Esophagus muscularis mucosa (tissue), 3 donors: ENCODE data around the gene UST.

Experiments
- POLR2A ChIP-seq: fragments of 450-650 bp; IDR thresholded peaks from one replicate; pipeline ENCODE4 v1.6.1; 2017; ENCODE audit warnings: antibody characterized with exemption, moderate library complexity, mild to moderate bottlenecking, low read depth
- TF ChIP-seq, protein P1 (sequence below), 3 experiments: fragments of 200-600 bp in 2 of 3; fragments of 450-650 bp in 1 of 3; sonication (generic) in 2 of 3; IDR thresholded peaks; one replicate each; pipeline ENCODE4 v1.5.1; 2017 to 2019; ENCODE audit warnings: antibody characterized with exemption in 3 of 3, mild to moderate bottlenecking in 2 of 3, moderate library complexity in 1 of 3

DNA sequence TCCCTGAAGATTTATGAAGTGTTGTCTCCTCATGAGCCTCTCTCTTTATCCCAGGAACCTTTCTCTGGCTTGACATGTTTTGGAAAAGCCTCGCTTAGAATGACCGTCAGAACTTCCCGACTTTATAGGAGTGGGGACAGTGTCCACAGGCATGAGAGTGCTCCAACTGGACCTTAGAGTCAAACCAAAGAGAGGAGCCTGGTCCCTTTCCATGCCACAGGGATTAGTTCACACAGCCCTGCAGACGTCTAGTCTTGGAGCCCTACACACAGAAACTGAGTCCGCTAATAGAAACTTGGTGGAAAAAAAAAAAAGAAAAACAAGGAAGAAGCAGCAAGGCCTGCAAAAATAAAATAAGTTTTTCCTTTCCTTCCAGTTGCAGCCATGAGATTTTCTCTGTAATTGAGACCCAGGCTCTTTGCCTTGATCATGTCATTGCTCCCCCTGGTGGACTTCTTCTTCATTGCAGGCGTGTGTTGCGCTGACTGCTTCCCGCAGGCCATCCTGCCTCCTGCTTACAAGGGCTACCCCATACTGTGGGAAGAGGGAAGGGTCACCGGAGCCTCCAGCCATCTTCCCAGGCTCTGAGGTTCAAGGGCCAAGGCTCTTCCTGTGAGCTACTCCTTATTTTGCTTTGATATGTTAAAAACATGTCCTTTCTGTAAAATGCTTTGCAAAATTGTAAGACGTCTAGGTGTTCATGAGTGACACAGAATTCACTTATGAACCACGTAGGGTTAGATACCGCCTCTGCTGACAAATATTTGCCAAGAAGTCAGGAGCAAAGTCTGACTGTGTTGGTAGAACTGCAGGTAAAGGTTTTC, 201.0 kb downstream of the UST start:
- TF ChIP-seq, protein P1, sequence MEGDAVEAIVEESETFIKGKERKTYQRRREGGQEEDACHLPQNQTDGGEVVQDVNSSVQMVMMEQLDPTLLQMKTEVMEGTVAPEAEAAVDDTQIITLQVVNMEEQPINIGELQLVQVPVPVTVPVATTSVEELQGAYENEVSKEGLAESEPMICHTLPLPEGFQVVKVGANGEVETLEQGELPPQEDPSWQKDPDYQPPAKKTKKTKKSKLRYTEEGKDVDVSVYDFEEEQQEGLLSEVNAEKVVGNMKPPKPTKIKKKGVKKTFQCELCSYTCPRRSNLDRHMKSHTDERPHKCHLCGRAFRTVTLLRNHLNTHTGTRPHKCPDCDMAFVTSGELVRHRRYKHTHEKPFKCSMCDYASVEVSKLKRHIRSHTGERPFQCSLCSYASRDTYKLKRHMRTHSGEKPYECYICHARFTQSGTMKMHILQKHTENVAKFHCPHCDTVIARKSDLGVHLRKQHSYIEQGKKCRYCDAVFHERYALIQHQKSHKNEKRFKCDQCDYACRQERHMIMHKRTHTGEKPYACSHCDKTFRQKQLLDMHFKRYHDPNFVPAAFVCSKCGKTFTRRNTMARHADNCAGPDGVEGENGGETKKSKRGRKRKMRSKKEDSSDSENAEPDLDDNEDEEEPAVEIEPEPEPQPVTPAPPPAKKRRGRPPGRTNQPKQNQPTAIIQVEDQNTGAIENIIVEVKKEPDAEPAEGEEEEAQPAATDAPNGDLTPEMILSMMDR (IDR thresholded peaks at IDR 0.05), result peak; percentile 82 to 93 (median 91)
- TF ChIP-seq POLR2A, result no peak
